HUES64 (cell line): Measurements from ENCODE around the gene SNTG2.

ENCODE experiments used
- H3K27ac ChIP-seq: 2 replicates; pipeline ENCODE4 v1.7.0; 2013; ENCODE audit warnings: low read depth, low read length, inconsistent platforms
- H3K27me3 ChIP-seq: 2 replicates; pipeline ENCODE4 v1.6.1; 2013; ENCODE audit warnings: mild to moderate bottlenecking, low read length; ENCODE audit not compliant: insufficient read depth
- H3K36me3 ChIP-seq: 2 replicates; pipeline ENCODE4 v1.6.1; 2013; ENCODE audit warnings: mild to moderate bottlenecking, low read length; ENCODE audit not compliant: insufficient read depth
- H3K4me1 ChIP-seq: 2 replicates; pipeline ENCODE4 v1.6.1; 2013; ENCODE audit warnings: mild to moderate bottlenecking, low read length, moderate library complexity; ENCODE audit not compliant: insufficient read depth
- H3K4me3 ChIP-seq: 2 replicates; pipeline ENCODE4 v1.5.1; 2013; ENCODE audit warnings: mild to moderate bottlenecking, low read length, moderate library complexity
- H3K9ac ChIP-seq: 2 replicates; pipeline ENCODE4 v1.6.1; 2013; ENCODE audit warnings: mild to moderate bottlenecking, low read depth, low read length
- H3K9me3 ChIP-seq: 2 replicates; pipeline ENCODE4 v1.6.1; 2013; ENCODE audit warnings: low read depth, low read length; ENCODE audit not compliant: insufficient read depth
- WGBS: fragments of 150-250, 120-280 bp; methylation state at CpG from one replicate; pipeline ENCODE4 v1.1.7; 2013; ENCODE audit warnings: missing lambda C conversion rate; 5-methylcytosine and 5-hydroxymethylcytosine counted together

Gene SNTG2

GRCh38 chr2:1205853-1206252 is 255.2 kb downstream of the SNTG2 start:
- no peaks in the 10 kb centered on the region for H3K27me3 ChIP-seq
- WGBS: 89% methylated on average over 3 of the region's 3 CpGs
- 0 out of 2 replicates have a peak, but pooled peaks cover 5% of the 10 kb centered on the region for H3K36me3 ChIP-seq
- peaks cover 14% of the 10 kb centered on the region; the same call in 1 of the 2 replicates for H3K9me3 ChIP-seq
- H3K4me3 ChIP-seq: no peak overlapping the region
- H3K27ac ChIP-seq: no peak overlapping the region
- H3K9ac ChIP-seq: no peak overlapping the region
- H3K4me1 ChIP-seq: no peaks in the 10 kb centered on the region

GRCh38 chr2:1207962-1208510 is 257.4 kb downstream of the SNTG2 start:
- H3K27ac ChIP-seq: no peak overlapping the region
- 94% methylated on average over 20 of the region's 20 CpGs for WGBS
- no peak overlapping the region for H3K9ac ChIP-seq
- no peak overlapping the region for H3K4me3 ChIP-seq
- H3K36me3 ChIP-seq: peaks cover 6% of the 10 kb centered on the region; the same call in 1 of the 2 replicates
- H3K9me3 ChIP-seq: no peaks in the 10 kb centered on the region
- H3K27me3 ChIP-seq: no peaks in the 10 kb centered on the region
- H3K4me1 ChIP-seq: no peaks in the 10 kb centered on the region

- H3K9me3 ChIP-seq: peaks cover 2% of the 10 kb centered on the region
- H3K27ac ChIP-seq: no peak overlapping the region
- H3K4me3 ChIP-seq: no peak overlapping the region
- H3K27me3 ChIP-seq: no peaks in the 10 kb centered on the region
- H3K4me1 ChIP-seq: no peaks in the 10 kb centered on the region
- H3K9ac ChIP-seq: no peak overlapping the region
- peaks cover 6% of the 10 kb centered on the region; the same call in 1 of the 2 replicates for H3K36me3 ChIP-seq
- 95% methylated on average over 18 of the region's 18 CpGs for WGBS
These were observed 257.9 kb downstream of the SNTG2 start for GRCh38 chr2:1208522-1208921.

- Histone ChIP-seq H3K27me3 (no peaks in the 10 kb centered on the region), H3K4me3 (no peak overlapping the region), H3K9me3 (peaks cover 10% of the 10 kb centered on the region), H3K36me3 (peaks cover 6% of the 10 kb centered on the region; the same call in 1 of the 2 replicates), H3K4me1 (no peaks in the 10 kb centered on the region), H3K27ac (no peak overlapping the region), H3K9ac (no peak overlapping the region)
- WGBS: 97% methylated on average over 4 of the region's 4 CpGs
These were observed 258.6 kb downstream of the SNTG2 start for GRCh38 chr2:1209246-1209645.

GRCh38 chr2:1209761-1210160 is 259.1 kb downstream of the SNTG2 start:
- no peaks in the 10 kb centered on the region for H3K4me1 ChIP-seq
- H3K9me3 ChIP-seq: peaks cover 14% of the 10 kb centered on the region
- H3K36me3 ChIP-seq: peaks cover 6% of the 10 kb centered on the region; the same call in 1 of the 2 replicates
- no peak overlapping the region for H3K9ac ChIP-seq
- WGBS: 94% methylated on average over 3 of the region's 3 CpGs
- no peak overlapping the region for H3K27ac ChIP-seq
- H3K4me3 ChIP-seq: no peak overlapping the region
- H3K27me3 ChIP-seq: no peaks in the 10 kb centered on the region

- 97% methylated on average over 3 of the region's 3 CpGs for WGBS
- Histone ChIP-seq H3K9ac (no peak overlapping the region), H3K36me3 (peaks cover 6% of the 10 kb centered on the region; the same call in 1 of the 2 replicates), H3K9me3 (peaks cover 15% of the 10 kb centered on the region), H3K4me1 (no peaks in the 10 kb centered on the region), H3K4me3 (no peak overlapping the region), H3K27me3 (no peaks in the 10 kb centered on the region), H3K27ac (no peak overlapping the region)
These were observed 259.7 kb downstream of the SNTG2 start for GRCh38 chr2:1210352-1210751.

GRCh38 chr2:1219901-1220573 is 269.4 kb downstream of the SNTG2 start:
- no peak overlapping the region for H3K9ac ChIP-seq
- no peak overlapping the region for H3K4me3 ChIP-seq
- no peaks in the 10 kb centered on the region for H3K4me1 ChIP-seq
- peaks cover 13% of the 10 kb centered on the region for H3K9me3 ChIP-seq
- H3K27me3 ChIP-seq: peaks cover 6% of the 10 kb centered on the region
- peaks cover 5% of the 10 kb centered on the region; the same call in 1 of the 2 replicates for H3K36me3 ChIP-seq
- 95% methylated on average over 13 of the region's 13 CpGs for WGBS
- no peak overlapping the region for H3K27ac ChIP-seq

- no peak overlapping the region for H3K4me3 ChIP-seq
- H3K9ac ChIP-seq: no peak overlapping the region
- peaks cover 5% of the 10 kb centered on the region; the same call in 1 of the 2 replicates for H3K36me3 ChIP-seq
- peaks cover 13% of the 10 kb centered on the region for H3K9me3 ChIP-seq
- 95% methylated on average over 6 of the region's 6 CpGs for WGBS
- H3K4me1 ChIP-seq: no peaks in the 10 kb centered on the region
- H3K27me3 ChIP-seq: peaks cover 6% of the 10 kb centered on the region
- no peak overlapping the region for H3K27ac ChIP-seq
These were observed 271.4 kb downstream of the SNTG2 start for GRCh38 chr2:1222056-1222455.

GRCh38 chr2:1223791-1224190 is 273.1 kb downstream of the SNTG2 start:
- H3K27me3 ChIP-seq: peaks cover 6% of the 10 kb centered on the region
- H3K27ac ChIP-seq: no peak overlapping the region
- WGBS: 94% methylated on average over 11 of the region's 11 CpGs
- H3K4me1 ChIP-seq: no peaks in the 10 kb centered on the region
- H3K4me3 ChIP-seq: no peak overlapping the region
- peaks cover 13% of the 10 kb centered on the region for H3K9me3 ChIP-seq
- H3K9ac ChIP-seq: no peak overlapping the region
- no peaks in the 10 kb centered on the region for H3K36me3 ChIP-seq

- Histone ChIP-seq H3K27ac (no peak overlapping the region), H3K36me3 (no peaks in the 10 kb centered on the region), H3K4me3 (no peak overlapping the region), H3K9ac (no peak overlapping the region), H3K27me3 (peaks cover 6% of the 10 kb centered on the region), H3K9me3 (peaks cover 15% of the 10 kb centered on the region), H3K4me1 (no peaks in the 10 kb centered on the region)
- WGBS: 94% methylated on average over 3 of the region's 3 CpGs
These were observed 274.3 kb downstream of the SNTG2 start for GRCh38 chr2:1224901-1225300.

GRCh38 chr2:1226766-1227165 is 276.1 kb downstream of the SNTG2 start:
- H3K9ac ChIP-seq: no peak overlapping the region
- H3K27ac ChIP-seq: no peak overlapping the region
- no peaks in the 10 kb centered on the region for H3K36me3 ChIP-seq
- peaks cover 4% of the 10 kb centered on the region; the same call in 1 of the 2 replicates for H3K9me3 ChIP-seq
- peaks cover 3% of the 10 kb centered on the region for H3K27me3 ChIP-seq
- H3K4me1 ChIP-seq: no peaks in the 10 kb centered on the region
- WGBS: 90% methylated on average over 1 of the region's 3 CpGs
- H3K4me3 ChIP-seq: no peak overlapping the region
